Measurements from ENCODE around the gene GPRIN3.

GPRIN3 gene

GRCh38 chr4:89253935-89254334 lies 53.7 kb downstream of the GPRIN3 start:
- no peak for DNase-seq

- DNase-seq: no peak
Measured at GRCh38 chr4:89253311-89253710, 54.3 kb downstream of the GPRIN3 start.

- DNase-seq: no peak
Measured at GRCh38 chr4:89251396-89251795, 56.2 kb downstream of the GPRIN3 start.

- peak; percentile 4 for DNase-seq
Measured at GRCh38 chr4:89249716-89250361, 57.8 kb downstream of the GPRIN3 start.

- no peak for DNase-seq
Measured at GRCh38 chr4:89249313-89249712, 58.3 kb downstream of the GPRIN3 start.

GRCh38 chr4:89248879-89249281 lies 58.7 kb downstream of the GPRIN3 start:
- peak; percentile 17 for DNase-seq

- peak; percentile 16 for DNase-seq
Measured at GRCh38 chr4:89247951-89248350, 59.6 kb downstream of the GPRIN3 start.

GRCh38 chr4:89245459-89245858 lies 62.1 kb downstream of the GPRIN3 start:
- peak; percentile 57 for DNase-seq

- no peak for DNase-seq
Measured at GRCh38 chr4:89243733-89244252, 63.8 kb downstream of the GPRIN3 start.

- DNase-seq: no peak
Measured at GRCh38 chr4:89242864-89243732, 64.5 kb downstream of the GPRIN3 start.

GRCh38 chr4:89242216-89242615 lies 65.4 kb downstream of the GPRIN3 start:
- DNase-seq: no peak

- no peak for DNase-seq
Measured at GRCh38 chr4:89230271-89230670, 77.3 kb downstream of the GPRIN3 start.

GRCh38 chr4:89226665-89227574 lies 80.7 kb downstream of the GPRIN3 start:
- peak; percentile 9 for DNase-seq

GRCh38 chr4:89222170-89222569 lies 85.4 kb downstream of the GPRIN3 start:
- DNase-seq: no peak

GRCh38 chr4:89221167-89221867 lies 86.3 kb downstream of the GPRIN3 start:
- no peak for DNase-seq

GRCh38 chr4:89218587-89218986 lies 89.0 kb downstream of the GPRIN3 start:
- DNase-seq: no peak

- DNase-seq: no peak
Measured at GRCh38 chr4:89217604-89218003, 90.0 kb downstream of the GPRIN3 start.

GRCh38 chr4:89216866-89217265 lies 90.7 kb downstream of the GPRIN3 start:
- peak; percentile 67 for DNase-seq

- DNase-seq: no peak
Measured at GRCh38 chr4:89216422-89216821, 91.2 kb downstream of the GPRIN3 start.

GRCh38 chr4:89215736-89216135 lies 91.9 kb downstream of the GPRIN3 start:
- DNase-seq: peak; percentile 30

GRCh38 chr4:89214308-89214707 lies 93.3 kb downstream of the GPRIN3 start:
- DNase-seq: no peak

- DNase-seq: no peak
Measured at GRCh38 chr4:89213382-89213701, 94.3 kb downstream of the GPRIN3 start.
